Stimulated activated CD8-positive, alpha-beta memory T cell treated with anti-CD3 and anti-CD28 coated beads, Interleukin-15, amount 100 ng/mL, for 24 hours (primary cell): Measurements from ENCODE around the gene RCL1.
"Not testable (repeated sequence)": the region's sequence is repeated elsewhere in the genome, so short reads cannot be mapped to it uniquely, and the experiment has no call there.

Source experiments
- DNase-seq: peaks from one replicate; pipeline ENCODE4 v3.0.0-alpha.2; 2020; ENCODE audit warnings: low read depth

RCL1 gene

DNA sequence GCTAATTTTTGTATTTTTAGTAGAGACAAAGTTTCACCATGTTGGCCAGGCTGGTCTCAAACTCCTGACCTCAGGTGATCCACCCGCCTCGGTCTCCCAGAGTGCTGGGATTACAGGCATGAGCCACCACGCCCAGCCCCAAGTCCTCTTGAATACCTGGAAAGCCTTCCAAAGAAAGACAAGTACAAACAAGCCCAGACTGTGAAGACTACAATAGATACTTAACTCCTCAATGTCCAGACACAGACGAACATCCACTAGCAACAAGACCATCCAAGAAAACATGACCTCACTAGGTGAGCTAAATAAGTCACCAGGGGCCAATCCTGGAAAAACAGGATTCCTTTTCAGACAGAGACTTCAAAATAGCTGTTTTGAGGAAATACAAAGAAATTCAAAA lies 9.6 kb upstream of the RCL1 start:
- DNase-seq = not testable (repeated sequence)

DNA sequence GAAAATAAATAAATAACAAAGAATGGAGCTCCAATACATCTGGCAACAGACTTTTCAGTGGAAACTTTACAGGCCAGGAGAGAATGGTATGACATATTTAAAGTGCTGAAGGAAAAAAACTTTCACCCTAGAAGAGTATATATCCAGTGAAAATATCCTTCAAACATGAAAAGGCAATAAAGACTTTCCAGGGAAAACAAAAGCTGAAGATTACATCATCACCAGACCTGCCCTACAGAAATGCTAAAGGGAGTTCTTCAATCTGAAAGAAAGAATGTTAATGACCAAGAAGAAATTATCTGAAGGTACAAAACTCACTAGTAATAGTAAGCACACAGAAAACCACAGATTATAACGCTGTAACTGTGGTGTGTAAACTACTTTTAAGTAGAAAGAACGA lies 8.3 kb upstream of the RCL1 start:
- no peak for DNase-seq

DNA sequence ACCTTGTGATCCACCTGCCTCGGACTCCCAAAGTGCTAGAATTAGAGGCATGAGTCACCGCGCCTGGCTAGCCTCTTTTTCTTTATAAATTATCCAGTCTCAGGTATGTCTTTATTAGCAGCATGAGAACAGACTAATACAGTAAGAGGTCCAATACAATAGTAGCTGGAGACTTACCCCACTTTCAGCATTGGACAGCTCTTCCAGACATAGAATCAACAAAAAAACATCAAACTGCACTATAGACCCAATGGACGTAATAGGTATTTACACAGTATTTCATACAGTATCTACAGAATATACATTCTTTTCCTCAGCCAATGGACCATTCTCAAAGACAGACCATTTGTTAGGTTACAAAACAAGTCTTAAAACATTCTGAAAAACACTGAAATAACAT lies 6.1 kb upstream of the RCL1 start:
- no peak for DNase-seq

DNA sequence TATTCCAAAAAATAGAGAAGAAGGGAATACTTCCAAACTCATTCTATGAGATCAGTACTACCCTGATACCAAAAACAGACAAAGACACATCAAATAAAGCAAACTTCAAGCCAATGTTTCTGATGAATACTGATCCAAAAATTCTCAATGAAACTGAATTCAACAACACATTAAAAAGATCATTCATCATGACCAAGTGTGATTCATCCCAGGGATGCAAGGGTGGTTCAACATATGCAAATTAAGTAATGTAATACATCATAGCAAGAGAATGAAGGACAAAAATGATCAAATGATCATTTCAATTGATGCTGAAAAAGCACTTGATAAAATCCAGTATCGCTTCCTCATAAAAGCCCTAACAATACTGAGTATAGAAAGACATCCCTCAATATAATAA lies 4.9 kb upstream of the RCL1 start:
- DNase-seq = no peak

DNA sequence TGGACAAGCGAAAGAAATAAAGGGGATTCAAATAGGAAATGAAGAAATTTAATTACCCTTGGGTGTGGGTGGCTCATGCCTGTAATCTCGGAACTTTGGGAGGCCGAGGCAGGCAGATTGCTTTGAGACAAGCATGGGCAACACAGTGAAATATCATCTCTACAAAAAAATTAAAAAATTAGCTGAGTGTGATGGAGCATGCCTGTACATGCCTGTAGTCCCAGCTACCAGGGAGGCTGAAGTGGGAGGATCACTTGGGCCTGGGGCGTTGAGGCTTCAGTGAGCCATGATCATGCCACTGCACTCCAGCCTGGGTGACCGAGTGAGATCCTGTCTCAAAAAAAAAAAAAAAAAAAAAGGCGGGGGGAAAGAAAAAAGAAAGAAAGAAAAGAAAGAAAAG lies 4.0 kb upstream of the RCL1 start:
- no peak for DNase-seq

DNA sequence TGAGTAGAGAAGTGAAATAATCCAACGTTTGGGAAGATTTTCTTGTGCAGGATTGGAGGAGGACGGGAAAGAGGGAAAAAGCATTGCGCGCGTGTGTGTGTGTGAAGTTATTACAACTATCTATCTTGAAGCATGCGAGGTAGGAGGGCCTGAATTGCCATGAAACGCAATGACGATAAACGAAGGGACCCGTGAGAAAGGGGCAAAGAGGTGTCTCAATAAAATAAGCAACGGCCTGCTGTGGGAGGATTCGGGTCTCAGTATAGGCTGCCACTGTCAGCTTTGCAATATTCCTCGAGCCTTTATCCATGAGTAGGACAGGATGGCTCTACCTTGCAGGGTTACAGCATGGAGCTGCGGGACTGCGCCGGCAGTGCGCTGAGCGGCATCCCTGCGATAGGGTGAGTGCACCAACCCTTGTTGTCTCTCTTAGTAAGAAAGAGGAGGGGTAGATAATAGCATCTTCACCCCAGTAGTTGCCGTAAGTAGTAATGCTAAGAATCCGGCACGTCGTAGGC lies 631 bp upstream of the RCL1 start:
- DNase-seq = no peak

DNA sequence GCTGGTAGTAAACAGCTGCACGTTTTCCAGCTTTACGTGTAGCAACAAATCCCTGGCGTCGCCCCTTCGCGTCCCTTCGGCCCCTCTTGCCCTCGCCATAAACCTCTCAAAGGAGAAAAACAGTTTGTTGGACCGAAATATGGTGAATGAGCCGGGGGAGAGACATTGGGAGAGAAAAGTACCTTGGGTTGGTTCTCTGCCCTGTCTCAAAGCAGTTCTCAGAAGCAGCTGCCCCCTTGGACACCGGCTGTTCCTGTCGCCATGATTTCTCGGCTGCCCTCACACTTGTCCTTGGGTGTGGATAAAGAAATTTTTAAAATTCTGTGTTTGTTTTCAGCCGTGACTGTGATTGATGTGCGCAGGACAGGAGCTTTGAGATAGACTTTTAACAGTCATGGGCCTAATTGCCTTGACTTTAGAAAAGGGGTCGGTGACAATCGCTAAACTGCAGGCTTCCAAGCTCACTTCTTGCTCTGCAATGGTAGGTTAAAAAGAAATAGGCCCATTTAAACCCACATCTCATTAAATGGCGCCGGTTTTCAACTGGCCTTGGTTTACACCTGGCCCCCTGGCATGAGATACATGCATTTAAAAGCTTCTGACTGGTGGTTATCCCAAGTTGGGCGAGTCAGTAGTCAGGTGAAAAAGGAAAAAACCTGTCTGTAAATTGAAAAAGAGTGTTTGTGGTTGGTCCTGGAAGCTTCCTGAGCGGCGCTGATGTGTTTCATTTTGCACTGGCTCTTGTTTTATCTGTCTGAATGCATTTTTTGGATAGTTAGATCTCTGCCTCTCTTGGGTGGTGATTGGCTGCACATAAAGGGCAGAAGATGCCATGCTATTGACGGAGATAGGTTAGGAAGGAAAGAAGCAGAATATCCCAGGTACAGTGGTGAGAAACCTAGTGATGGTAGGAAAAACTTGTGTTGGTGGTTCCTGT lies 983 bp downstream of the RCL1 start:
- no peak for DNase-seq

DNA sequence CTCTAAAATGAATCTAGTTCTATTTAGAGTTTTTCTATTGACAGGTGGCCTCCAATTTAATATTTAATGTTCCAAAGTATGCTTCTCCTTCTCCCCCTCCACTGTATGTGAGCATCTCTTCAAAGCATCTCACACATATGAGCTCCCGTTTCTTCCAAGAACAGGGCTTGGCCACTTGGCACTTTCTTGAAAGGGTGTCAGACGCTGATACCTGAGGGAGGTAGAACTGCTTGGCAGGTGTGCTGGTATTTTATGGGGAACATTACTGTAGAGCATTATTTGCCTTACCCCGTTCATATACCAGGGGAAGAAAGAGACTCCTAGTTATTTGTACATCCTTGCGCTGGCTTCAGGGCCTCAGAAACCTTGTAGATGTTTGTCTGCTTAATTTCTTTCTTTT lies 1.9 kb downstream of the RCL1 start:
- no peak for DNase-seq

DNA sequence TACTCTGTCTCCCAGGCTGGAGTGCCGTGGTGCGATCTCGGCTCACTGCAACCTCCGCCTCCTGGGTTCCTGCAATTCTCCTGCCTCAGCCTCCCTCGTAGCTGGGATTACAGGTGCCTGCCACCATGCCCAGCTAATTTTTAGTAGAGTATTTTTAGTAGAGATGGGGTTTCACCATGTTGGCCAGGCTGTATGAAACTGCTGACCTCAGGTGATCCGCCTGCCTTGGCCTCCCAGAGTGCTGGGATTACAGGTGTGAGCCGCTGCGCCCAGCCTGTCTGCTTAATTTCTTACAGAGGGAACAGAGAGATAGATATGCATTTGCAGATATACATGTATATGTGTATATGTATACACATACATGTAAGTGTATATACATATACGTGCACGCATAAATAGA lies 2.4 kb downstream of the RCL1 start:
- not testable (repeated sequence) for DNase-seq

DNA sequence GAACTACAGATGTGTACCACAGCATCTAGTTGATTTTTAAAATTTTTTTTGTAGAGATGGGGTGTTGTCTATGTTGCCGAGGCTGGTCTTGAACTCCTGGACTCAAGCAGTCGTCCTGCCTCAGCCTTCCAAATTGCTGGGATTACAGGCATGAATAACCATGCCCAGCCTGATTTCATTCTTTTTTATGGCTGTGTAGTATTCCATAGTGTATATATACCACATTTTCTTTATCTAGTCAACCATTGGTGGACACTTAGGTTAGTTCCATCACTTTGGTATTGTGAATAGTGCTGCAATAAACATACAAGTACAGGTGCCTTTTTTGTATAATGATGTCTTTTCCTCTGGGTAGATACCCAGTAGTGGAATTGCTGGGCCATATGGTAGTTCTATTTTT lies 3.8 kb downstream of the RCL1 start:
- no peak for DNase-seq

DNA sequence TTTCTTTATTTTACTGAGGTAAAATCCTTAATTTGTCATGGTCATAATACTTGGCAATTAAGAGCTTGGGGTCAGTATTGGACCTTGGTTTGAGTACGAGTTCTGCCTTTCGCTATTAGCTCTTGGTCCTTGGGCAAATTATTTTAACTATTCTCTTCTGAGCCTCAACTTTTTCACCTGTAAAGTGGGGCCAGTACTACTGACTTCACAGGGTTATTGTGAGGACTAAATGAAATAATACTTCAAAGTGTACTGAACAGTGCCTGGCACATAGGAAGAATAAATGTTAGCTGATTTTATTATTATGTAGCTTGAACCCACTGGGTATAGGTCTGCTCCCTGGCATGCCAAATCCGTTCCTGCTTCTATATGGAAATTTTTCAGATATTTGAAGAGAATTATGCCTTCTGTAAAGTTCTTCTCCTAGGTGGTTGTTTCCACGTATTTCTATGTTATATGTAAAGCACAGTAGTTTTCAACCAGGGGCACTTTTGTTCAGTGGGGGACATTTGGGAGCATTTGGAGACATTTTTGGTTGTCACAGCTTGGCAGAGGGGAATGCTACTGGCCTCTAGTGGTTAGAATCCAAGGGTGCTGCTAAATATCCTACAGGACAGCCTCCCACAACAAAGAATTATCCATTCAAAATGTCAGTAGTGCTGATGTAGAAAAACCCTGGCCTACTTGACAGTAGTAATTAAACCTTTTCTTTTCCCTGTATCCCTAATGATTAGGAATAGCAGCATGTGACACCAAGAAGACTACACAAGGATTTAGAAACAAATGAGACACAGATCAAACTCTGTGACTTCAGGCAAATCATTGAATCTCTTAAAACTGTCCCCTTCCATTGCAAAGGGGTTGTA lies 4.5 kb downstream of the RCL1 start:
- no peak for DNase-seq

DNA sequence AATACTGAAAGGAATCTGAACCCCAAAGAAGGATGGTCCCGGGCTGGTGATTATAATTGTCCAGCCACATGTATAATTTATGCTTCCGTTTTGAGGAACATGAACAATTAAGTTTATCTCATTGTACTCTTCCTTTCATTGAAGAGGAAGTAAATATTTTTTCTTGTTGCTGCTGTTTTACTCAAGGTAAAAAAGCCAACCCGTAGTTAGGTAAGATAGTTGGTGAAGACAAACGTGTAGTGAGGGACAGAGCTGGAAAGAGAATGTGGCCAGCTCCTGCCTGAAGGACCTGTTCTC lies 5.1 kb downstream of the RCL1 start:
- no peak for DNase-seq

DNA sequence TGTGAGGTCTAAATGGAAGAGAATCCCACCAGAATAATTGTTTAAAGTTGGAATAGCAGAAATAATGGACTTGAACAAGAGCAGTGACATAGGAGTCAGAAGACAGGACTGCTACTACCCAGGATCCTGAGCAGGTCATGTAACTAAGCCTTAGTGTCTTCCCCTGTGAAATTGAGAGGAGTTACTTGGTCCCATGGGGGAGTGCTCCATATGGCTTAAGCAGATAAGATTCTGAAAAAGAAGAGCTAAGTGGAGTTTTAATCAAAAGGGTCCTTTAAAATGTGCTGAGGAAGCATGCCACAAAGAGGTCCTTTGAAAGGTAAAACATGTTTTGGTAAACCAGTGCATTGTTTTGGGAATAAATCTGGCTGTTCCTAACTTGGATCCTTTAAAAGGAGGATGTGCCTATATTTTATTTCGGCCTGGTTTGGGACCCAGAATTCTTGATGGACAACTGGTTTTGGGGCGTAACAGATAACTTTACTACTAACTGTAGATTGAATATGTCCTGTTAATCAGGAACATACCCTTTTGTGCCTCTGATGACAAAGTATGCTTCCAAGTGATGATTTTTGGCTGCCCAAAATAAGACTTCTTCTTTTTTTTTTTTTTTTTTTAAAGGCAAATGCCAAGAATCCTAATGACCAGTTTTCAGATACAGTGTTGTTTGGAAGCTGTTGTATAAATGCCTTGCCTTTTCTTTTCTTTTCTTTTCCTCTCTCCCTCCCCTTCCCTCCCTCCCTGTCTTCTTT lies 5.7 kb downstream of the RCL1 start:
- DNase-seq = no peak

DNA sequence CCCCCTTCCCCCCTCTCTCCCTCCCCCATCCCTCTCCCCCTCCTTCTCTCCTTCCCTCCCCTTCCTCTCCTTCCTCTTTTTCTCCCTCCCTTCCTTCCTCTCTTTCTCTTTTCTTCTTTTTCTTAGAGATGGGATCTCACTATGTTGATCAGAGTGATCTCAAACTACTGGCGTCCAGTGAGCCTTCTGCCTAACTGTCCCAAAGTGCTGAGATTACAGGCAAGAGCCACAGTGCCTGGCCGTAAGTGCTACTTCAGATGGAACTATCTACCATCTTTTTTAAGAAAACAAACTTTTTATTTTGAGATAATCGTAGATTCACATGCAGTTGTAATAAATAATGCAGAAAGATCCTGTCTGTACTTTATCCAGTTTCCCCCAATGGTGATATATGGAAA lies 6.3 kb downstream of the RCL1 start:
- no peak for DNase-seq

DNA sequence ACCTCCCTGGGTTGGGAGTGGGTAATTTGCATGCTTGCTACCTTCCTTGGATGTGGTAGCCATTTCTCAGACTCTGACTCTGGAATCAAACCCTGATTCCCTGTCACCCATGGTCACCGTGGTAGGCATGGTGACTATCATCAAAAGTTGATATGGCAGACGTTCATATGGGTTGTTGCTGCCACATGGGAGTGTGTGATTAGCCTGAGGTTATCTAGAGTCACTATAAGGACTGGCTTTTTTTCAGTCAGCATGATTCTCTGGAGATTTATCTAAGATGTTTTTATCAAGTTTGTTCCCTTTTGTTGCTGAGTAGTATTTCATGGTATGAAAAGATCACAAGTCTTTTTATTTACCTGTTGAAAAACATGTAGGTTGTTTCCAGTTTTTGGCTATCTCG lies 7.0 kb downstream of the RCL1 start:
- DNase-seq = no peak

DNA sequence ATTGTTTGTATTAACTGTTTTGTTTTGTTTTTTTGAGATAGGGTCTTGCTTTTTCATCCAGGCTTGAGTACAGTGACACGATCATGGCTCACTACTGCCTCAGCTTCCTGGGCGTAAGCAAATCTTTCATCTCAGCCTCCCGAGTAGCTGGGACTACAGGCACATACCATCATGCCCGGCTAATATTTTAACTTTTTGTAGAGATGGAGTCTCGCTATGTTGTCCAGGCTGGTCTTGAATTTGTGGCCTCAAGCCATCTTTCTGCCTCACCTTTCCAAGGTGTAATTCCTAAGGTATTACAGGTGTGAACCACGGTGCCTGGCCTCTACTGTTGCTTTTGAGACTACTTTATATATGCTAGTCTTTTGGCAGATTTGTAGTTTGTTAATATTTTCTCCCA lies 8.4 kb downstream of the RCL1 start:
- no peak for DNase-seq

DNA sequence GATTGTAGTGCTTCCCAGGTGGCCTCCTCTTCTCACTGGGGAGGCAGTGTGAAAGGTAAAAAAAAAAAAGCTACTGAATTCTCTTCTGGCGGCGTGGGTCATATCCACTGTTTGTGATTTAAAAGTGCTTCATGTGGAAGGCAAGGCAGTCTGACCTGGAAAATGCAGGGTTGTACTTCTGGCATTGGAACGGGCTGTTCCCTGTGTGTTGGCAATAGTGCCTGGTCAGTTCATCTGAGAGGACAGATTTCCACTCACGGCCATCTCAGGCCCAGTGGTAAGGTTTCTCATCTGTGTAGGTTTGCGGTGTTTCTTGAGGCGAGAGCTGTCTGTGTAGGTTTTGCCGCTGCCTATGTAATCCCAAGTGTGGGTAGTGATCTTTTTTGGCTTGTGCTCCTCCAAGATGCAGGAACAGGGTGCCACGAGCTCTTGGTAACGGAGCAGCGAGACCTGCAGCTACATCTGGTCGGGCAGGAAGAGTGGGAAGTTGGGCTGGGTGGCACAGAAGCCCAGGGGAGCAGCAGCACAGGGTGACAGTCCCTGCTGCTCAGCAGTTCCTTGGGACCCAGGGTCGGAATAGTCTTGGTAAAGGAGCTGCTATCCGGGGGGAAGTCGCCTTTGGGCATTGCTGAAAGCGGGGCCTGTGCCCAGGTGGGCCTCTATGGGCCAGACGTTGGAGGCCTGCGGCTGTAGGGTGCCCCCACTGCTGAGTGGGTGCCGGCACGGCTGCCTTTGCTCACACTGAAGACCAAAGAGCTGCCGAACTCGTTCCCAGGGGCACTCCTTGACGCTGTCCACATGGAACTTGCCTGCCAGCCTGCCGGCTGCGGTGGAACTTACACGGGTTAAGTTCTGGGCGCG lies 11.2 kb downstream of the RCL1 start:
- DNase-seq = no peak

DNA sequence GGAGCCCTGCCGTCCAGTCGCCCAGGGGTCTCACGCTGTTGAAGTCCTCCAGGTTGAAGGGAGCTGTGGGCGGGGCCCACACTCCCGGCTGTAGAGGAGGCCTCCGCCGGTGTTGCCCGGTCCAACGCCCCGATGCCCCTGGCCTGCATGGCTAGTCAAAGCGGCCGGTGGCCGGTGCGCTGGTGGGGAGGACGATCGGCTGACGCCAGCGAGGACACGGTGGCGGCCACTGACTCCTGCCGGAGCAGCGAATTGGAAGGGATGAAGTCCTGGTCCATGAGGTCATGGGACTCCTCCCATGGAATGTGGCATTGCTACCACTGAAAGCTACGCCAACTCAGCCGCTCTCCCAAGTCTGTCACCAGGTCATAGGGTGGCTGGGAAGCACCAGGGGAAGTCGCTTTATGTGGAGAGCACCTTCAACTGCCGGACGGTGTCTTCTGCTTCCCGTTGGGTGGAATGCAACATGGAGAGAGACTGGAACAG lies 11.8 kb downstream of the RCL1 start:
- no peak for DNase-seq

DNA sequence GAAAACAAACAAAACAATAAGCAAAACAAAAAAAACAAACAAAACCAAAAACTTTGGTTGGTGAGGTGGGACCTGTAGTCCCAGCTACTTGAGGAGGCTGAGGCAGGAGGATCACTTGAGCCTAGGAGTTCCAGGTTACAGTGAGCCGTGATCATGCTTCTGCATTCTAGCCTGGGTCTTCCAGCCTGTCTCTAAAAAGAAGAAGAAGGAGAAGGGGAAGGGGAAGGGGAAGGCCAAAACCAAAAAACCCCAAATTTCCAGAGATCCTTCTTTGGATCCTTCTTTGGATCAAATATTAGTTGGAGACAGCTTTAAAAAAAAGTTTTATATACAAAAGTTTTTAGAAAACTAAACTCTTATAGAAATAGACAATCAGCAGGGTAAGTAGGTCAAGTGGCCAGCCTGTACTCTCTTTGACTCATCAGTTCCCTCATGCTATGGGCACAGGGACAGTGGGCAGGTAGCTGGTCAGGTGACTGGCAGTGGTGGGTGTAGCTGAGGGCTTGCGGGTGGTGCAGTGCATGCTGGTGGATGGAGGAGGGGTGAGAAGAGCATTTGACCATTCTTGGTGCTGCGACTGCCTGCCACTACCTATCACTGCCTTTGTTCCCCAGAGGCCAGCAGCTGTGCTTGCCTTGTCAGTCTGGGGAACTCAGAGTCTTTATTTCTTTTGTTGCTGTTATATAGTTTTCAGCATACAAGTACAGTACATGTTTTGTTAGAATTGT lies 12.6 kb downstream of the RCL1 start:
- DNase-seq = no peak

DNA sequence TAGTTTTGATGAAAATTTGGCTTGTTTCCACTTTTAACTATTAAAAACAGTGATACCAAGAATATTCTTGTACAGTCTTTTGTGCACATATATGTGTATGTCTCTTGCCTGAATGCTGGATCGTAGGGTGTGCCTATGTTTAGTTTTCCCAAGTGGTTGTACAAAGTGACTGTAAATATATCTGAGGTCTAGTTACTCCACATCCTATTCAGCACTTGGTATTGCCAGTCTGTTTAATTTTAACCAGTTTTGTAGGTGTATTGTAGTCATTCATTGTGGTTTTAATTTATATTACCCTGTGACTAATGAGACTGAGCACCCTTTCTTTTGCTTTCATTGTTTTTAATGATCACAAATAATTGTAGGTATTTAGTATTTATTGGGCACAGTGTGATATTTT lies 17.8 kb downstream of the RCL1 start:
- DNase-seq = no peak

DNA sequence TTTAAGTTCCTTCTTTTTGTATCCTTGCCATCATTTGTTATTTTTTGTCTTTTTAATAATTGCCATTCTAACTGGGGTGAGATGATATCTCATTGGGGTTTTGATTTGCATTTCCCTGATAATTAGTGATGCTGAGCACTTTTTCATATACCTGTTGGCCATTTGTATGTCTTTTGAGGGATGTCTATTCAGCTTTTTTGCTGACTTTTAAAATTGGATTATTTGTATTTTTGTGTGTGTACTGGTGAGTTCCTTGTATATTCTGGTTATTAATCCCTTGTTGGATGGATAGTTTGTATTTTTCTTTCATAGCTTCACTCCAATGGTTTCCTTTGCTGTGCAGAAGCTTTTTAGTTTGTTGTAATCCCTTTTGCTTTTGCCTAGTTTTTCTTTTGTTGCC lies 19.1 kb downstream of the RCL1 start:
- no peak for DNase-seq
